GM10266 (cell line): Measurements from ENCODE around the gene FHIT.

ENCODE experiments used
- DNase-seq: peaks from one replicate; pipeline ENCODE4 v3.0.0; 2012; ENCODE audit errors: extremely low spot score
- TF ChIP-seq, protein P1 (sequence below): IDR thresholded peaks from 2 replicates; pipeline ENCODE4 v1.5.1; 2012; ENCODE audit warnings: mild to moderate bottlenecking, low read depth; ENCODE audit not compliant: control insufficient read depth, insufficient read depth; ENCODE audit errors: missing control alignments

Gene FHIT

DNA sequence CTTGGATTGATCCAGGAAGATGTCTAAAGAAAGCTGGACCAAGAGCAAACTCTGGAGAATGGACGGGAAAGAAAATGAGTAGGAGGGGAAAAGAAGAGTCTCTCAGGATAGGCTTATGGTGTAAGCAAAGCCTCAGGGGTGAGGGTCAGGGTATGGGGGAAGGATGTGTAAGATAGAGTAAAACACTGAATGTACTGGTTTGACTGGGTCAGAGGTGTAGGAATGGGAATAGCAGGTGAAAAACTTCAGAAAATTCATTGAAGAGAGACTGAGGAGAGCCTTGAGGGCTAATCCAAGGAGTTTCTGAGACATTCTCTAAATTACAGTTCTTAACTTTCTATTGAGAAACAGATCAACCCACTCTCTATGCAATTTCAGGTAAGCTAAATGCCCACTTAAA is 857.3 kb downstream of the FHIT start:
- TF ChIP-seq, protein P1, sequence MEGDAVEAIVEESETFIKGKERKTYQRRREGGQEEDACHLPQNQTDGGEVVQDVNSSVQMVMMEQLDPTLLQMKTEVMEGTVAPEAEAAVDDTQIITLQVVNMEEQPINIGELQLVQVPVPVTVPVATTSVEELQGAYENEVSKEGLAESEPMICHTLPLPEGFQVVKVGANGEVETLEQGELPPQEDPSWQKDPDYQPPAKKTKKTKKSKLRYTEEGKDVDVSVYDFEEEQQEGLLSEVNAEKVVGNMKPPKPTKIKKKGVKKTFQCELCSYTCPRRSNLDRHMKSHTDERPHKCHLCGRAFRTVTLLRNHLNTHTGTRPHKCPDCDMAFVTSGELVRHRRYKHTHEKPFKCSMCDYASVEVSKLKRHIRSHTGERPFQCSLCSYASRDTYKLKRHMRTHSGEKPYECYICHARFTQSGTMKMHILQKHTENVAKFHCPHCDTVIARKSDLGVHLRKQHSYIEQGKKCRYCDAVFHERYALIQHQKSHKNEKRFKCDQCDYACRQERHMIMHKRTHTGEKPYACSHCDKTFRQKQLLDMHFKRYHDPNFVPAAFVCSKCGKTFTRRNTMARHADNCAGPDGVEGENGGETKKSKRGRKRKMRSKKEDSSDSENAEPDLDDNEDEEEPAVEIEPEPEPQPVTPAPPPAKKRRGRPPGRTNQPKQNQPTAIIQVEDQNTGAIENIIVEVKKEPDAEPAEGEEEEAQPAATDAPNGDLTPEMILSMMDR, result no peak
- DNase-seq, result no peak

DNA sequence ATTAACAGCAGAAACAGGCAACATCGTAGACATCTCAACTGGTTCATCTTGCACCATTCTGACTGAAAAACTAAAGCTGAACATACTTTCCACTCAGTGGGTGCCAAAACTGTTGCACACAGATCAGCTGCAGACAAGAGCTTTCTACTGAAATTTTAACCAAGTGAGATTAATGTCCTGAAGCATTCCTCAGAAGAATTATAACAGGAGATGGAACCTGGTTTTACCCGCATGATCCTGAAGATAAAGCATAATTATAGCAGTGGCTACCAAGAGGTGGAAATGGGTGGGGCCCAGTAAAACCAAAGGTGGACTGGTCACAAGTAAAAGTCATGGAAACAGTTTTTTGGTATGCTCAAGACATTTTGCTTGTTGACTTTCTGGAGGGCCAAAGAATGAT is 858.8 kb downstream of the FHIT start:
- TF ChIP-seq, protein P1, result no peak
- no peak for DNase-seq

DNA sequence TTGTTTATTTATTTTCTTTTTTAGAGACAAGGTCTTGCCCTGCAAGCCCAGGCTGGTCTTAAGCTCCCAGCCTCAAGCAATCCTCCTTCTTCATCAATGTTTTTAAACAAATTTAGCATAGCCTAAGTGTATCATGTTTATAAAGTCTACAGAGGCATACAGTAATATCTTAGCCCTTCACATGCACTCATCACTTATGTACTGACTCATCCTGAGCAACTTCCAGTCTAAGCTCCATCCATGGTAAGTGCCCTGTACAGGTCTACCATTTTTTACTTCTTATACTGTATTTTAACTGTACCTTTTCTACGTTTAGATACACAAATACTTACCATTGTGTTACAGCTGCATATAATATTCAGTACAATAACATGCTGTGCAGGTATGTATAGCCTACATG is 860.0 kb downstream of the FHIT start:
- DNase-seq, result no peak
- TF ChIP-seq, protein P1, result no peak

DNA sequence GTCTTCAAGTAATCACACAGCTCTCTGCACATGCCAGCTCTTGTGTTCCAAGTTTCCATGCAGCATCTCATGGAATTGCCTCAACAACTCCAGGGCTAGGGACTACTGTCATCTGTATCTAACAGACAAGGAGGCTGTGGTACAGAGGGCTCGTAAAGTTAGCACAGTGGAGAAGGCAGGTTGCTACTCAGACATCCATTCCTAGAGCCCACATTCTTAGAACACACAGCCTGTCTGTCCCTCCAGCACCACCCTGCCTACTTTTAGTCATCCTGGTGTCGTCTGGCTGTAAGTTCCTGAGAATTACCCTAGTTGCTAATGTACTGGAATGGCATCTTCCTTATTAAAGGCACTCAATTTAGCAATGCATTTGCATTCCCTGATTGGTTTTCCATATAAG is 862.5 kb downstream of the FHIT start:
- no peak for DNase-seq
- TF ChIP-seq, protein P1, result no peak

DNA sequence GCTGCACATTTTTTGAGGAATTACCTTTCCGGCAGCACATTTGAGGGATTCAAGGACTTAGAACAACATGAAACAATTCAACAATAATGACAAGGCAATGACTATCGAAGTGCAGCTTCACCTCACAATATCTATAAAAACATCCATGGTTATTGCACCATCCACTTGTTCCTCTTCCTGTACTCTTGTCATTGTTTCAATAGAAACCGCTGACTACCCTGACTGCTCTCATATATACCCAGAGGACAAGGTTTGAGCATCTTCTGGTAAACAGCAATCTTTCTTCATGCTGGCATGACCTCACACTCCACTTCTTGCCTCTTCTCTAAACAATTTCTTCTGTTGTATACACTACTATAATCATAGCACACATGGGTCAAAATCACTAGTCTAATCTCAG is 864.9 kb downstream of the FHIT start:
- TF ChIP-seq, protein P1, result no peak
- no peak for DNase-seq

DNA sequence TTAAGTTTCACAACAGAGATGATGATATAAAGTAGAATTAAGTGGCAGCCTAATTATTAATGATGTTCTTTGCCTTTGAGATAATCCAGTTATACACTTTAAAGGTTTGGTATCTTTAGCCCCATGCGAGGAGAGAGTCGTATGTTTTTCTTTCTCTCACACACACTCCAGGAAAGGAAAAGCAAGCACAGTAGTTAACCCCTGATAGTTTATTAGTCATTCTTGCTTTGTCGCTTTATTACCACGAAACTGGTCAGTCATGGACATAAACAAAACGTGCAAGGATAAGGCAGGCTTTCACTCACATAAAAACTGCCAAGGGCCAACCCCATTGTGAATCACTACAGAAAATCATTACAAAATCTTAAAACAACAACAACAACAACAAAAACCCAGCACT is 866.9 kb downstream of the FHIT start:
- TF ChIP-seq, protein P1, result no peak
- no peak for DNase-seq

DNA sequence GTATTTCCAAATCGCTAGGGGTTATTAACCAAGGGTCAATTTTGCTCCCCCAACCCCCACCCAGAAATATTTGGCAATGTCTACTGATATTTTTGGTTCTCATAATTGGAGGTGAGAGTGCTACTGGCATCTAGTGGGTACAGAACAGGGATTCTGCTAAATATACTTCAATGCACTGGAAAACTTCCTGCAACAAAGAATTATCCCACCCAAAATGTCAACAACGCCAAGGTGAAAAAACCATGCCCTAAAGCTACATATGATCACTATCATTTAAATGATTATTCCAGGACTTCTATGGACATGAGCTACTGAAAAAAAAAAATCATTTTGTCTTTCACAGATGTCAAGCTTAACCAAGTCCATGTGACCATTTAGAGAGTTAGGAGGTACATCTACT is 867.9 kb downstream of the FHIT start:
- TF ChIP-seq, protein P1, result no peak
- no peak for DNase-seq
